DND-41 (cell line): ENCODE data around the gene ZNF234.
"Not testable (repeated sequence)": the region's sequence is repeated elsewhere in the genome, so short reads cannot be mapped to it uniquely, and the experiment has no call there.

Experiments used
- ATAC-seq: fragments of 200-7000 bp; cut with Tn5 transposase; 3 replicates; pipeline ENCODE4 v1.9.1; 2021; ENCODE audit warnings: low read depth; ENCODE audit not compliant: insufficient read depth
- DNase-seq: peaks from one replicate; pipeline ENCODE4 v3.0.0-alpha.2; 2020
- H2AFZ ChIP-seq: 2 replicates; pipeline ENCODE4 v1.6.0; 2012; ENCODE audit warnings: low read depth, low read length
- H3K27ac ChIP-seq: 2 replicates; pipeline ENCODE4 v1.5.1; 2012; ENCODE audit warnings: low read length, inconsistent platforms
- H3K27me3 ChIP-seq: fragments of 200-600 bp; sonication (generic); 2 replicates; pipeline ENCODE4 v1.6.0; 2012; ENCODE audit warnings: low read length, mild to moderate bottlenecking, inconsistent platforms; ENCODE audit not compliant: insufficient read depth, poor library complexity
- H3K36me3 ChIP-seq: 2 replicates; pipeline ENCODE4 v1.5.1; 2012; ENCODE audit warnings: low read length, inconsistent platforms; ENCODE audit not compliant: insufficient read depth
- H3K4me1 ChIP-seq: 2 replicates; pipeline ENCODE4 v1.5.1; 2012; ENCODE audit warnings: mild to moderate bottlenecking, low read length; ENCODE audit not compliant: insufficient read depth
- H3K4me2 ChIP-seq: 2 replicates; pipeline ENCODE4 v1.6.0; 2012; ENCODE audit warnings: mild to moderate bottlenecking, moderate library complexity, low read length, inconsistent platforms; ENCODE audit not compliant: insufficient read depth
- H3K4me3 ChIP-seq, 2 experiments: fragments of 200-600 bp in 1 of 2; shearing (Covaris generic) in 1 of 2; 2 replicates each; pipeline ENCODE4 v1.5.1; 2012 to 2016; ENCODE audit warnings: inconsistent platforms in 2 of 2, low read length in 2 of 2, mild to moderate bottlenecking in 2 of 2, low read depth in 1 of 2, moderate library complexity in 1 of 2
- H3K79me2 ChIP-seq: 2 replicates; pipeline ENCODE4 v1.6.0; 2012; ENCODE audit warnings: low read length, inconsistent platforms; ENCODE audit not compliant: insufficient read depth
- H3K9ac ChIP-seq: 2 replicates; pipeline ENCODE4 v1.6.0; 2012; ENCODE audit warnings: low read depth, mild to moderate bottlenecking, inconsistent platforms, low read length, moderate library complexity
- H3K9me3 ChIP-seq: 2 replicates; pipeline ENCODE4 v1.5.1; 2012; ENCODE audit warnings: low read length, moderate library complexity, mild to moderate bottlenecking, inconsistent platforms; ENCODE audit not compliant: insufficient read depth, severe bottlenecking
- H4K20me1 ChIP-seq: 2 replicates; pipeline ENCODE4 v1.6.0; 2012; ENCODE audit warnings: low read length; ENCODE audit not compliant: insufficient read depth
- CTCF ChIP-seq: IDR thresholded peaks from 2 replicates; pipeline ENCODE4 v1.5.1; 2012; ENCODE audit warnings: borderline replicate concordance, low read length, moderate library complexity, mild to moderate bottlenecking; ENCODE audit not compliant: poor library complexity, severe bottlenecking; ENCODE audit errors: extremely low read depth
- EZH2 ChIP-seq: IDR thresholded peaks from 3 replicates; pipeline ENCODE4 v1.6.1; 2012; ENCODE audit warnings: borderline replicate concordance, low read depth, mild to moderate bottlenecking, moderate library complexity, low read length, inconsistent platforms; ENCODE audit not compliant: severe bottlenecking

ZNF234 gene

GRCh38 chr19:44112802-44113137, 28.6 kb upstream of the ZNF234 start:
- peak overlapping the region; percentile 78 for H3K27ac ChIP-seq
- H4K20me1 ChIP-seq = no peaks in the 10 kb centered on the region
- no peak for ATAC-seq
- H3K4me3 ChIP-seq = peak overlapping the region; percentile 91 to 95
- peak overlapping the region; percentile 99 for H2AFZ ChIP-seq
- H3K4me1 ChIP-seq = peaks cover 33% of the 10 kb centered on the region
- peaks cover 2% of the 10 kb centered on the region for H3K9me3 ChIP-seq
- peaks cover 17% of the 10 kb centered on the region for H3K79me2 ChIP-seq
- no peak for TF ChIP-seq CTCF
- no peak for TF ChIP-seq EZH2
- H3K36me3 ChIP-seq = peaks cover 30% of the 10 kb centered on the region
- H3K9ac ChIP-seq = peak overlapping the region; percentile 63
- peak overlapping the region; percentile 90 for H3K4me2 ChIP-seq
- no peak for DNase-seq
- no peaks in the 10 kb centered on the region for H3K27me3 ChIP-seq

GRCh38 chr19:44113138-44113783, 28.1 kb upstream of the ZNF234 start, which contains the start of gene ZNF225:
TSS of gene ZNF225 (plus strand) at chr19:44113399. CDS start at chr19:44115828, 2,429 bp downstream.
- Histone ChIP-seq H3K4me3 (peak within 1 kb of the TSS; percentile 91 to 95), H3K4me1 (peaks cover 33% of the 10 kb centered on the region), H2AFZ (peak within 1 kb of the TSS; percentile 99), H3K4me2 (peak within 1 kb of the TSS; percentile 90), H3K79me2 (peaks cover 17% of the 10 kb centered on the region), H4K20me1 (no peaks in the 10 kb centered on the region), H3K9me3 (no peaks in the 10 kb centered on the region), H3K36me3 (peaks cover 28% of the 10 kb centered on the region), H3K27ac (peak within 1 kb of the TSS; percentile 78), H3K27me3 (no peaks in the 10 kb centered on the region), H3K9ac (peak within 1 kb of the TSS; percentile 63)
- TF ChIP-seq EZH2 (no peak), CTCF (no peak)
- peak; percentile 97 for ATAC-seq
- peak; percentile 93 for DNase-seq

- Histone ChIP-seq H4K20me1 (no peaks in the 10 kb centered on the region), H3K27ac (peak overlapping the region; percentile 78), H3K4me2 (peak overlapping the region; percentile 90), H2AFZ (peak overlapping the region; percentile 99), H3K9ac (peak overlapping the region; percentile 63), H3K9me3 (no peaks in the 10 kb centered on the region), H3K27me3 (no peaks in the 10 kb centered on the region), H3K79me2 (peaks cover 17% of the 10 kb centered on the region), H3K4me3 (peak overlapping the region; percentile 91 to 95; a peak in 3 of 4 replicates), H3K36me3 (peaks cover 29% of the 10 kb centered on the region), H3K4me1 (peaks cover 33% of the 10 kb centered on the region)
- ATAC-seq (no peak), DNase-seq (peak; percentile 16)
- no peak for TF ChIP-seq EZH2
- TF ChIP-seq CTCF = no peak
Observed at GRCh38 chr19:44113784-44114390, 27.5 kb upstream of the ZNF234 start.

- H3K9me3 ChIP-seq, H3K27me3 ChIP-seq, H3K27ac ChIP-seq, H2AFZ ChIP-seq, H4K20me1 ChIP-seq, ATAC-seq, H3K4me1 ChIP-seq, DNase-seq, H3K9ac ChIP-seq, H3K4me2 ChIP-seq, H3K79me2 ChIP-seq, H3K4me3 ChIP-seq: not testable (repeated sequence)
- H3K36me3 ChIP-seq = peaks cover 56% of the 10 kb centered on the region
Observed at GRCh38 chr19:44121162-44121561, 20.2 kb upstream of the ZNF234 start.
